Type B pancreatic cell (in vitro differentiated cells): ENCODE measurements around the gene EDEM1. TPM values are rescaled to one million over a fixed set of nuclear protein-coding genes. Genes with fewer than 3 reads are reported as not detected.

ENCODE experiments used
- DNase-seq: peaks from one replicate; pipeline ENCODE4 v3.0.0; 2021; ENCODE audit warnings: mixed read lengths; ENCODE audit not compliant: unreplicated experiment; ENCODE audit errors: extremely low spot score
- H3K27ac Mint-ChIP-seq: 2 replicates; pipeline ENCODE4 v1.8.0; 2021; ENCODE audit warnings: mild to moderate bottlenecking, mixed read lengths
- H3K27me3 Mint-ChIP-seq: 2 replicates; pipeline ENCODE4 v1.8.0; 2021; ENCODE audit warnings: mixed read lengths
- H3K36me3 Mint-ChIP-seq: 2 replicates; pipeline ENCODE4 v1.8.0; 2021; ENCODE audit warnings: mixed read lengths
- H3K4me1 Mint-ChIP-seq: one replicate; pipeline ENCODE4 v1.8.0; 2021; ENCODE audit warnings: mixed read lengths; ENCODE audit not compliant: unreplicated experiment
- H3K4me3 Mint-ChIP-seq: 2 replicates; pipeline ENCODE4 v1.8.0; 2021; ENCODE audit warnings: mild to moderate bottlenecking, mixed read lengths
- H3K9me3 Mint-ChIP-seq: 2 replicates; pipeline ENCODE4 v1.8.0; 2021; ENCODE audit warnings: mixed read lengths
- total RNA-seq: library from RNA; stranded (reverse); gene quantifications from 2 replicates; pipeline ENCODE4 v1.2.1, GENCODE V29; 2021; ENCODE audit warnings: low replicate concordance
- TF ChIP-seq, protein P1 (sequence below): fragments of 200-600 bp; sonication (generic); conservative IDR thresholded peaks from 2 replicates; pipeline ENCODE4 v1.5.0; 2021; ENCODE audit warnings: antibody characterized with exemption, mild to moderate bottlenecking

Gene EDEM1
- total RNA-seq, 1 donor from 2014 or later, result 20.2 TPM

DNA sequence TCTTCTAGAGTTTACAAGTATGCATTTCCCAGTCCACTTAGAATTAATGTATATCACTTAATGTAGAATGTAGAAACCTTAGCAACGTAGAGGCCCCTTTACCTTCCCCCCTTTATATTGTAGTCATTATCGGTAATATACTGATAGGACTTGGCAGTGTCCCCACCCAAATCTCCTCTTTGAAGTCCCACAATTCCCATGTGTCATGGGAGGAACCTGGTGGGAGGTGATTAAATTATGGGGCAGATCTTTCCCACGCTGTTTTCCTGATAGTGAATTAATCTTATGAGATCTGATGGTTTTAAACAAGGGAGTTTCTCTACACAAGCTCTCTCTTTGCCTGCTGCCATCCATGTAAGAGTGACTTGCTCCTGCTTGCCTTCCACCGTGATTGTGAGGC is 34.4 kb upstream of the EDEM1 start:
- DNase-seq, result no peak
- H3K27me3 Mint-ChIP-seq, result no peaks in the 10 kb centered on the region
- no peak overlapping the region for H3K4me3 Mint-ChIP-seq
- H3K9me3 Mint-ChIP-seq, result peaks cover 15% of the 10 kb centered on the region
- no peak overlapping the region for H3K27ac Mint-ChIP-seq
- TF ChIP-seq, protein P1, sequence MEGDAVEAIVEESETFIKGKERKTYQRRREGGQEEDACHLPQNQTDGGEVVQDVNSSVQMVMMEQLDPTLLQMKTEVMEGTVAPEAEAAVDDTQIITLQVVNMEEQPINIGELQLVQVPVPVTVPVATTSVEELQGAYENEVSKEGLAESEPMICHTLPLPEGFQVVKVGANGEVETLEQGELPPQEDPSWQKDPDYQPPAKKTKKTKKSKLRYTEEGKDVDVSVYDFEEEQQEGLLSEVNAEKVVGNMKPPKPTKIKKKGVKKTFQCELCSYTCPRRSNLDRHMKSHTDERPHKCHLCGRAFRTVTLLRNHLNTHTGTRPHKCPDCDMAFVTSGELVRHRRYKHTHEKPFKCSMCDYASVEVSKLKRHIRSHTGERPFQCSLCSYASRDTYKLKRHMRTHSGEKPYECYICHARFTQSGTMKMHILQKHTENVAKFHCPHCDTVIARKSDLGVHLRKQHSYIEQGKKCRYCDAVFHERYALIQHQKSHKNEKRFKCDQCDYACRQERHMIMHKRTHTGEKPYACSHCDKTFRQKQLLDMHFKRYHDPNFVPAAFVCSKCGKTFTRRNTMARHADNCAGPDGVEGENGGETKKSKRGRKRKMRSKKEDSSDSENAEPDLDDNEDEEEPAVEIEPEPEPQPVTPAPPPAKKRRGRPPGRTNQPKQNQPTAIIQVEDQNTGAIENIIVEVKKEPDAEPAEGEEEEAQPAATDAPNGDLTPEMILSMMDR, result no peak
- H3K36me3 Mint-ChIP-seq, result peaks cover 17% of the 10 kb centered on the region
- peaks cover 15% of the 10 kb centered on the region for H3K4me1 Mint-ChIP-seq

DNA sequence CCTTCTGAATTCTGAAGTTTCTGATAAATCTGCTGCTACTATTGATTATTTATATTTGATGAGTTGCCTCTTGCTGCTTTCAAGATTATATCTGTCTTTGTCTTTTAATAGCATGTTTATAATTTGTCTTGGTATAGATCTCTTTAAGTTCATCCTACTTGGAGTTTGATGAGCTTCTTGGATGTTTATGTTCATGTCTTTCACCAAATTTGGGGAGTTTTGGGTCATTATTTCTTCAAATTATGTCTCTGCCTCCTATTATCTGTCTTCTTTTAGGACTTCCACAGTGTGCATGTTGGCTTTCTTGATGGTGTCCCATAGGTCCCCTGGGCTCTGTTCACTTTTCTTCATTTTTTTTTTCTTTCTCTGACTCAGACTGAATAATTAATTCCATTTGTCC is 32.3 kb upstream of the EDEM1 start:
- H3K4me3 Mint-ChIP-seq, result no peak overlapping the region
- no peak overlapping the region for H3K27ac Mint-ChIP-seq

DNA sequence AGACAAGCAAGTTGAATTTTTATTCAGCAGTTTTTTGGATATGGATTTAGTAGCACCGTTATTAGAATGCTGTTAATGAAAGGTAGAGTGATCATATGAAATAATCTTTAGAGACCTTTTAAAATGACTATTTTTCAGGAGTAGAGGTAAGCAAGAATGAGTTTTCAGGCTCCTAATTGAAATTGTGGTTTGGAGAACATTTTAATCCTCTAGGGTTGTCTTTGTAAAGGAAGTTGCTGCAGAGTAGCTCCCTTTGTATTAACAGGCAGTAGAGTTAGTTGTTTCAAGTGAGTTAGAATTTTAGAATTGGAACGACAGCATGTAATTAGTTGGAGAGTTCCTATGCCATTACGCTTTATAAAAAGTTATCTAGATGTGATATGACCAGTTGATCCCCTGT is 27.2 kb upstream of the EDEM1 start:
- TF ChIP-seq, protein P1, result no peak
- Mint-ChIP-seq H3K4me1 (peaks cover 32% of the 10 kb centered on the region), H3K9me3 (peaks cover under 1% of the 10 kb centered on the region), H3K36me3 (peaks cover 4% of the 10 kb centered on the region), H3K4me3 (no peak overlapping the region), H3K27ac (peak overlapping the region; percentile 43), H3K27me3 (no peaks in the 10 kb centered on the region)
- no peak for DNase-seq

More for the DNA sequence above, 32.3 kb upstream of the EDEM1 start:
- Mint-ChIP-seq H3K9me3 (peaks cover 9% of the 10 kb centered on the region), H3K27me3 (no peaks in the 10 kb centered on the region), H3K4me1 (peaks cover 18% of the 10 kb centered on the region), H3K36me3 (peaks cover 11% of the 10 kb centered on the region)
- DNase-seq, result no peak
- TF ChIP-seq, protein P1, result no peak

DNA sequence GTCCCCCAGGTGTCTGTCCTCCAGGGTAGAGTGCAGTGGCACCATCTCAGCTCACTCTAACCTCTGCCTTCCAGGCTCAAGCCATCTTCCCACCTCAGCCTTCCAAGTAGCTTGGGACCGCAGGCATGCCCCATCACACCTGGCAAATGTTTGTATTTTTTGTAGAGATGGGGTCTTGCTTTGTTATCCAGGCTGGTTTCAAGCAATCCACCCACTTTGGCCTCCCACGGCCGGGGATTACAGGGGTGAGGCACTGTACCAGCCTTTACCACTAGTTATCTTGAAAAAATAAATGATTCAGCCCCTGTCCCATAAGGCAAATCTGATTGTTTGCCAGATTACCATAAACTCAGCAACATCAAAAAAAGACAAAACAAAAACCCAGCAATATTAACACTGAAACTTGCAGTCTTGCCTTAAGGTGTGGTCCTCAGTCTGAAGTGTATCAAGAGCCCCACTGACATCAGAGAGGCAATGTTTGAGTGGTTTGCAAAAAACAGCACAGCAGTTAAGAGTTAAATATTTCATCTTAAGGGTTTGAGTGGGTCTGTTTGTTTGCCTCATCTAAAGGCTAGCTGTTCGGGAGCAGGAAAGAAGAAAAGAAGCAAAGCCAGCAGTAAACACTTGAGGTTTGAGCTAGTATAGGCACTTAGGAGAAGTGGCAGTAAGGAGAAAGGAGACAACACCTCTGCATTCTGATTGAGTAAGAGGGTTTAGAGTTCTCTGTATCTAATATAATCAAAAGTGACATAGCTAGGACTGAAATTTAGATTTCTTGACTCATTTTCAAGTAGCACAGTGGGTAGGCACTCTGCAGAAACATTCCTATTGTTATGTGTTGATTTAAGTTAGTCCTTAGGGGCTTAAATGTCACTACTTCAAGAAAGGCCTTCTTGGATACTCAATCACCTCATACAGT is 26.3 kb upstream of the EDEM1 start:
- Mint-ChIP-seq H3K36me3 (peaks cover 3% of the 10 kb centered on the region), H3K9me3 (no peaks in the 10 kb centered on the region), H3K27me3 (no peaks in the 10 kb centered on the region), H3K4me1 (peaks cover 37% of the 10 kb centered on the region), H3K4me3 (peak overlapping the region; percentile 1), H3K27ac (peak overlapping the region; percentile 13)
- no peak for DNase-seq
- TF ChIP-seq, protein P1, result no peak

DNA sequence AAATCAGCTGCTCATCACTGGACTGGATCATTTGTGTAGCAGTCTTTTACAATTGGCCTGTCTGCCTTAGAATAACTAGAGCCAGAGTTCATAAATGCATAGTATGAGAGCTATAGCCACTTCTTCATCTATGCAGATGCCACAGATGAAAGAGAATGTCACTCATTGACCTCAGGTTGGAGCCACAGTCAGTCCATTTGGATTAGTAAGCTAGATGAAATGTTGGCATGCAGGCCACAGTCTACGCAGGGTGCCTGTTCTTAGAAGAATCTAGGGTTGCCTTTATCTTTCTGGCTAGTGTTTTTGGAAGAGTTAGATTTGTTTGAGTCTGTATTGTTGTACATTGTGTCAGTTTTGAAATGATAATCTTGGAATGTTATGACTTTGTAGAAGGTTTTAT is 25.4 kb upstream of the EDEM1 start:
- Mint-ChIP-seq H3K27me3 (no peaks in the 10 kb centered on the region), H3K4me3 (no peak overlapping the region), H3K4me1 (peaks cover 37% of the 10 kb centered on the region), H3K27ac (peak overlapping the region; percentile 13), H3K36me3 (peaks cover 3% of the 10 kb centered on the region), H3K9me3 (no peaks in the 10 kb centered on the region)
- TF ChIP-seq, protein P1, result no peak
- DNase-seq, result no peak
